ENCODE results near the gene PLEKHA7.

The PLEKHA7 gene

GRCh38 chr11:16841984-16842383 is 172.2 kb downstream of the PLEKHA7 start:
- Histone ChIP-seq H3K4me2 (no peak overlapping the region), H3K9ac (no peak overlapping the region), H3K79me2 (ENCODE audit: insufficient read depth, low read depth) (no peaks in the 10 kb centered on the region), H3K27me3 (ENCODE audit: insufficient read depth, low read depth) (no peaks in the 10 kb centered on the region), H3K36me3 (ENCODE audit: insufficient read depth) (peaks cover 3% of the 10 kb centered on the region; the same call in 1 of the 2 replicates), H4K20me1 (ENCODE audit: insufficient read depth) (no peaks in the 10 kb centered on the region), H3K27ac (no peak overlapping the region), H2AFZ (ENCODE audit: low read depth) (no peak overlapping the region), H3K4me3 (IDR thresholded peaks at IDR 0.05; ENCODE audit: insufficient read depth, low read depth, low read length) (no peak overlapping the region), H3K4me1 (ENCODE audit: low read depth, poor library complexity, severe bottlenecking) (no peaks in the 10 kb centered on the region)
- no peak for TF ChIP-seq CTCF (conservative IDR thresholded peaks at IDR 0.05; ENCODE audit: low read depth, low read length)

- Histone ChIP-seq H3K4me3 (IDR thresholded peaks at IDR 0.05; ENCODE audit: insufficient read depth, low read depth, low read length) (no peak overlapping the region), H3K4me2 (no peak overlapping the region), H2AFZ (ENCODE audit: low read depth) (no peak overlapping the region), H3K4me1 (ENCODE audit: low read depth, poor library complexity, severe bottlenecking) (no peaks in the 10 kb centered on the region), H3K27ac (no peak overlapping the region), H3K36me3 (ENCODE audit: insufficient read depth) (peaks cover 3% of the 10 kb centered on the region; the same call in 1 of the 2 replicates), H3K9ac (no peak overlapping the region), H4K20me1 (ENCODE audit: insufficient read depth) (no peaks in the 10 kb centered on the region), H3K79me2 (ENCODE audit: insufficient read depth, low read depth) (no peaks in the 10 kb centered on the region), H3K27me3 (ENCODE audit: insufficient read depth, low read depth) (no peaks in the 10 kb centered on the region)
- no peak for TF ChIP-seq CTCF (conservative IDR thresholded peaks at IDR 0.05; ENCODE audit: low read depth, low read length)
Measured at GRCh38 chr11:16841481-16841880, 172.7 kb downstream of the PLEKHA7 start.

GRCh38 chr11:16840951-16841350 is 173.3 kb downstream of the PLEKHA7 start:
- Histone ChIP-seq H3K27ac (no peak overlapping the region), H4K20me1 (ENCODE audit: insufficient read depth) (no peaks in the 10 kb centered on the region), H3K36me3 (ENCODE audit: insufficient read depth) (peaks cover 3% of the 10 kb centered on the region; the same call in 1 of the 2 replicates), H3K9ac (no peak overlapping the region), H3K27me3 (ENCODE audit: insufficient read depth, low read depth) (no peaks in the 10 kb centered on the region), H3K4me2 (no peak overlapping the region), H3K4me1 (ENCODE audit: low read depth, poor library complexity, severe bottlenecking) (no peaks in the 10 kb centered on the region), H2AFZ (ENCODE audit: low read depth) (no peak overlapping the region), H3K4me3 (IDR thresholded peaks at IDR 0.05; ENCODE audit: insufficient read depth, low read depth, low read length) (no peak overlapping the region), H3K79me2 (ENCODE audit: insufficient read depth, low read depth) (no peaks in the 10 kb centered on the region)
- no peak for TF ChIP-seq CTCF (conservative IDR thresholded peaks at IDR 0.05; ENCODE audit: low read depth, low read length)

- H3K27me3 ChIP-seq (ENCODE audit: insufficient read depth, low read depth), result no peaks in the 10 kb centered on the region
- H3K4me2 ChIP-seq, result no peak overlapping the region
- H3K79me2 ChIP-seq (ENCODE audit: insufficient read depth, low read depth), result no peaks in the 10 kb centered on the region
- H2AFZ ChIP-seq (ENCODE audit: low read depth), result no peak overlapping the region
- no peaks in the 10 kb centered on the region for H3K4me1 ChIP-seq (ENCODE audit: low read depth, poor library complexity, severe bottlenecking)
- no peak overlapping the region for H3K9ac ChIP-seq
- H3K4me3 ChIP-seq (IDR thresholded peaks at IDR 0.05; ENCODE audit: insufficient read depth, low read depth, low read length), result no peak overlapping the region
- H3K27ac ChIP-seq, result no peak overlapping the region
- no peak for TF ChIP-seq CTCF (conservative IDR thresholded peaks at IDR 0.05; ENCODE audit: low read depth, low read length)
- H3K36me3 ChIP-seq (ENCODE audit: insufficient read depth), result peaks cover 3% of the 10 kb centered on the region; the same call in 1 of the 2 replicates
- no peaks in the 10 kb centered on the region for H4K20me1 ChIP-seq (ENCODE audit: insufficient read depth)
Measured at GRCh38 chr11:16839821-16840220, 174.4 kb downstream of the PLEKHA7 start.
